H9 (cell line): ENCODE results near the gene DXO. TPM values are rescaled to one million over a fixed set of nuclear protein-coding genes. Genes with fewer than 3 reads are reported as not detected.

Experiments
- DNase-seq: peaks from one replicate; pipeline ENCODE4 v3.0.0-alpha.2; 2017
- H2AFZ ChIP-seq: one replicate; pipeline ENCODE4 v1.6.1; 2013; ENCODE audit warnings: mild to moderate bottlenecking, low read length, control low read depth, moderate library complexity
- H2AK5ac ChIP-seq: 2 replicates; pipeline ENCODE4 v1.6.1; 2013; ENCODE audit warnings: low read length, control low read depth, mixed read lengths; ENCODE audit not compliant: insufficient read length
- H2BK120ac ChIP-seq: one replicate; pipeline ENCODE4 v1.6.1; 2013; ENCODE audit warnings: low read depth, mild to moderate bottlenecking, low read length, control low read depth, inconsistent platforms; ENCODE audit not compliant: poor library complexity, severe bottlenecking
- H2BK12ac ChIP-seq: 2 replicates; pipeline ENCODE4 v1.6.1; 2013; ENCODE audit warnings: low read length, control low read depth, mixed read lengths, low read depth; ENCODE audit not compliant: insufficient read length
- H2BK15ac ChIP-seq: 2 replicates; pipeline ENCODE4 v1.6.1; 2013; ENCODE audit warnings: low read depth, low read length, control low read depth
- H2BK20ac ChIP-seq: one replicate; pipeline ENCODE4 v1.6.1; 2013; ENCODE audit warnings: low read depth, mild to moderate bottlenecking, low read length, control low read depth, inconsistent platforms; ENCODE audit not compliant: poor library complexity, severe bottlenecking
- H2BK5ac ChIP-seq: 2 replicates; pipeline ENCODE4 v1.6.1; 2013; ENCODE audit warnings: low read length, control low read depth, mixed read lengths; ENCODE audit not compliant: insufficient read length
- H3K14ac ChIP-seq: 2 replicates; pipeline ENCODE4 v1.6.1; 2013; ENCODE audit warnings: low read length, control low read depth; ENCODE audit not compliant: insufficient read depth
- H3K18ac ChIP-seq: 2 replicates; pipeline ENCODE4 v1.6.1; 2013; ENCODE audit warnings: low read depth, mild to moderate bottlenecking, mixed read lengths, low read length, control low read depth; ENCODE audit not compliant: insufficient read length
- H3K23ac ChIP-seq: 2 replicates; pipeline ENCODE4 v1.6.1; 2013; ENCODE audit warnings: low read length, control low read depth, mixed read lengths, low read depth; ENCODE audit not compliant: insufficient read length
- H3K23me2 ChIP-seq: 2 replicates; pipeline ENCODE4 v1.6.1; 2013; ENCODE audit warnings: low read depth, mild to moderate bottlenecking, mixed read lengths, low read length, control low read depth; ENCODE audit not compliant: insufficient read length, poor library complexity, severe bottlenecking
- H3K27ac ChIP-seq: 2 replicates; pipeline ENCODE4 v1.5.1; 2013; ENCODE audit warnings: low read length, control low read depth, mixed read lengths, low read depth; ENCODE audit not compliant: insufficient read length
- H3K27me3 ChIP-seq: 2 replicates; pipeline ENCODE4 v1.6.1; 2013; ENCODE audit warnings: low read length, control low read depth, inconsistent platforms; ENCODE audit not compliant: insufficient read depth
- H3K4ac ChIP-seq: 2 replicates; pipeline ENCODE4 v1.6.1; 2013; ENCODE audit warnings: low read depth, mild to moderate bottlenecking, control low read depth, inconsistent platforms, low read length, moderate library complexity
- H3K4me1 ChIP-seq: 2 replicates; pipeline ENCODE4 v1.6.1; 2013; ENCODE audit warnings: low read length, control low read depth, inconsistent platforms; ENCODE audit not compliant: insufficient read depth
- H3K4me2 ChIP-seq: 2 replicates; pipeline ENCODE4 v1.6.1; 2013; ENCODE audit warnings: low read length, control low read depth, mixed read lengths; ENCODE audit not compliant: insufficient read length, insufficient read depth
- H3K56ac ChIP-seq: 2 replicates; pipeline ENCODE4 v1.6.1; 2013; ENCODE audit warnings: low read depth, mild to moderate bottlenecking, mixed read lengths, low read length, control low read depth; ENCODE audit not compliant: insufficient read length
- H3K79me1 ChIP-seq: 2 replicates; pipeline ENCODE4 v1.6.1; 2013; ENCODE audit warnings: low read depth, mild to moderate bottlenecking, moderate library complexity, low read length, control low read depth, inconsistent platforms; ENCODE audit not compliant: insufficient read depth, poor library complexity, severe bottlenecking
- H3K79me2 ChIP-seq: 2 replicates; pipeline ENCODE4 v1.6.1; 2013; ENCODE audit warnings: low read length, control low read depth, inconsistent platforms; ENCODE audit not compliant: insufficient read depth
- H3K9ac ChIP-seq: 2 replicates; pipeline ENCODE4 v1.6.1; 2013; ENCODE audit warnings: low read length, control low read depth, mixed read lengths; ENCODE audit not compliant: insufficient read length; ENCODE audit errors: extremely low read depth
- H3K9me3 ChIP-seq: one replicate; pipeline ENCODE4 v1.6.1; 2013; ENCODE audit warnings: low read depth, low read length, inconsistent platforms; ENCODE audit not compliant: control insufficient read depth
- H3T11ph ChIP-seq: one replicate; pipeline ENCODE4 v1.6.1; 2013; ENCODE audit warnings: mild to moderate bottlenecking, low read length, control low read depth, inconsistent platforms
- H4K20me1 ChIP-seq: one replicate; pipeline ENCODE4 v1.6.1; 2013; ENCODE audit not compliant: control insufficient read depth, insufficient read length, insufficient read depth
- H4K5ac ChIP-seq: 2 replicates; pipeline ENCODE4 v1.6.1; 2013; ENCODE audit warnings: low read depth, mild to moderate bottlenecking, mixed read lengths, low read length, control low read depth; ENCODE audit not compliant: insufficient read length
- H4K8ac ChIP-seq: replicated peaks from 2 replicates; pipeline ENCODE4 v1.6.1; 2013; ENCODE audit warnings: low read length, control low read depth, mixed read lengths, low read depth; ENCODE audit not compliant: insufficient read length
- H4K91ac ChIP-seq: 2 replicates; pipeline ENCODE4 v1.6.1; 2013; ENCODE audit warnings: low read depth, mild to moderate bottlenecking, moderate library complexity, mixed read lengths, low read length, control low read depth; ENCODE audit not compliant: insufficient read length
- H3K27ac Mint-ChIP-seq, 3 experiments: 2 replicates in 2 of 3; 3 replicates in 1 of 3; pipeline ENCODE4 v1.8.0; 2020 to 2021; ENCODE audit warnings: mixed read lengths in 3 of 3, mild to moderate bottlenecking in 1 of 3, moderate library complexity in 1 of 3
- H3K27me3 Mint-ChIP-seq: 2 replicates; pipeline ENCODE4 v1.8.0; 2021; ENCODE audit warnings: low read depth, mild to moderate bottlenecking, moderate library complexity, mixed read lengths
- H3K36me3 Mint-ChIP-seq, 3 experiments: 2 replicates in 2 of 3; 3 replicates in 1 of 3; pipeline ENCODE4 v1.8.0; 2020 to 2021; ENCODE audit warnings: low read depth in 3 of 3, mixed read lengths in 3 of 3; ENCODE audit not compliant: insufficient read depth in 1 of 3
- H3K4me1 Mint-ChIP-seq, 2 experiments: 2 replicates each; pipeline ENCODE4 v1.8.0; 2020; ENCODE audit warnings: mixed read lengths in 2 of 2
- H3K4me3 Mint-ChIP-seq, 2 experiments: 2 replicates in 1 of 2; 3 replicates in 1 of 2; pipeline ENCODE4 v1.8.0; 2020 to 2021; ENCODE audit warnings: mild to moderate bottlenecking in 2 of 2, mixed read lengths in 2 of 2, moderate library complexity in 1 of 2
- H3K9me3 Mint-ChIP-seq, 2 experiments: 2 replicates in 1 of 2; 3 replicates in 1 of 2; pipeline ENCODE4 v1.8.0; 2020; ENCODE audit warnings: mild to moderate bottlenecking in 2 of 2, mixed read lengths in 2 of 2, moderate library complexity in 1 of 2
- WGBS: extraction: QIAGEN DNeasy Blood & Tissue Kit; methylation state at CpG from one replicate; pipeline ENCODE4 v1.1.7; 2013; ENCODE audit warnings: missing lambda C conversion rate, low lambda C conversion rate, mixed read lengths; ENCODE audit not compliant: insufficient read length; ENCODE audit errors: extremely low coverage; 5-methylcytosine and 5-hydroxymethylcytosine counted together
- total RNA-seq: library from RNA; stranded (reverse); gene quantifications from 2 replicates; pipeline ENCODE4 v1.2.1, GENCODE V29; 2021
- TF ChIP-seq, protein P1 (sequence below): fragments of 200-600 bp; sonication (generic); conservative IDR thresholded peaks from 3 replicates; pipeline ENCODE4 v1.8.0; 2021; ENCODE audit warnings: antibody characterized with exemption, mild to moderate bottlenecking

DXO gene
- total RNA-seq, 1 experiment from 2014 or later = 21.6 TPM

DNA sequence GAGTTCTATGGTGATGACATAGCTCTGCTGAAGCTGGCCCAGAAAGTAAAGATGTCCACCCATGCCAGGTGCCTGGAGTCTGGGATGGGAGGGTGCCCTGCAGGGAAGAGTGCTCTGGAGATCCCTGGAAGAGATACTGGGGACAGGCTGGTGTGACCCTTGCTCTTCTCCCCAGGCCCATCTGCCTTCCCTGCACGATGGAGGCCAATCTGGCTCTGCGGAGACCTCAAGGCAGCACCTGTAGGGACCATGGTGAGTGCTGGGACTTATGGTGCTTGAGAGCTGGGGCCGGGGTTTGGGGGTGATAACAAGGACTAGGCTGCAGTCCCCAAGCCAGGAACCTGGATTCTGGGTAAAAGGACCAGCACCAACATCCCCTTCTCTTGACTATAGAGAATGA, 28.2 kb downstream of the DXO start:
- Histone ChIP-seq H3K79me1 (no peaks in the 10 kb centered on the region), H3K9me3 (no peaks in the 10 kb centered on the region), H3K4me2 (no peak overlapping the region), H3K27me3 (no peaks in the 10 kb centered on the region), H3K9ac (no peak overlapping the region), H2BK120ac (no peak overlapping the region), H4K20me1 (peaks cover under 1% of the 10 kb centered on the region), H3K18ac (no peak overlapping the region), H2AK5ac (no peak overlapping the region), H3K56ac (no peak overlapping the region), H3K79me2 (no peaks in the 10 kb centered on the region), H3K23me2 (no peaks in the 10 kb centered on the region), H3K4me1 (peaks cover 2% of the 10 kb centered on the region; the same call in 1 of the 2 replicates), H4K91ac (no peak overlapping the region), H2BK5ac (no peak overlapping the region), H2BK20ac (no peak overlapping the region), H2BK15ac (no peak overlapping the region), H3K14ac (no peak overlapping the region), H2AFZ (no peak overlapping the region), H3K4ac (no peak overlapping the region), H3K23ac (no peak overlapping the region), H3T11ph (no peak overlapping the region), H2BK12ac (no peak overlapping the region), H3K27ac (no peak overlapping the region), H4K5ac (no peak overlapping the region), H4K8ac (no peak overlapping the region)
- TF ChIP-seq, protein P1, sequence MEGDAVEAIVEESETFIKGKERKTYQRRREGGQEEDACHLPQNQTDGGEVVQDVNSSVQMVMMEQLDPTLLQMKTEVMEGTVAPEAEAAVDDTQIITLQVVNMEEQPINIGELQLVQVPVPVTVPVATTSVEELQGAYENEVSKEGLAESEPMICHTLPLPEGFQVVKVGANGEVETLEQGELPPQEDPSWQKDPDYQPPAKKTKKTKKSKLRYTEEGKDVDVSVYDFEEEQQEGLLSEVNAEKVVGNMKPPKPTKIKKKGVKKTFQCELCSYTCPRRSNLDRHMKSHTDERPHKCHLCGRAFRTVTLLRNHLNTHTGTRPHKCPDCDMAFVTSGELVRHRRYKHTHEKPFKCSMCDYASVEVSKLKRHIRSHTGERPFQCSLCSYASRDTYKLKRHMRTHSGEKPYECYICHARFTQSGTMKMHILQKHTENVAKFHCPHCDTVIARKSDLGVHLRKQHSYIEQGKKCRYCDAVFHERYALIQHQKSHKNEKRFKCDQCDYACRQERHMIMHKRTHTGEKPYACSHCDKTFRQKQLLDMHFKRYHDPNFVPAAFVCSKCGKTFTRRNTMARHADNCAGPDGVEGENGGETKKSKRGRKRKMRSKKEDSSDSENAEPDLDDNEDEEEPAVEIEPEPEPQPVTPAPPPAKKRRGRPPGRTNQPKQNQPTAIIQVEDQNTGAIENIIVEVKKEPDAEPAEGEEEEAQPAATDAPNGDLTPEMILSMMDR = no peak
- Mint-ChIP-seq H3K27me3 (peaks cover 62% of the 10 kb centered on the region), H3K4me1 (peaks cover 11 to 17% of the 10 kb centered on the region in 2 experiments), H3K36me3 (no peaks in the 10 kb centered on the region; a peak in 1 of 7 replicates), H3K9me3 (no peaks in the 10 kb centered on the region), H3K27ac (no peak overlapping the region), H3K4me3 (no peak overlapping the region)
- DNase-seq = no peak
- WGBS = no CpG with 5 or more reads among the region's 3 CpGs
